ENCODE measurements around the gene SND1.
"Not testable (repeated sequence)": the region's sequence is repeated elsewhere in the genome, so short reads cannot be mapped to it uniquely, and the experiment has no call there.

Gene SND1

DNA sequence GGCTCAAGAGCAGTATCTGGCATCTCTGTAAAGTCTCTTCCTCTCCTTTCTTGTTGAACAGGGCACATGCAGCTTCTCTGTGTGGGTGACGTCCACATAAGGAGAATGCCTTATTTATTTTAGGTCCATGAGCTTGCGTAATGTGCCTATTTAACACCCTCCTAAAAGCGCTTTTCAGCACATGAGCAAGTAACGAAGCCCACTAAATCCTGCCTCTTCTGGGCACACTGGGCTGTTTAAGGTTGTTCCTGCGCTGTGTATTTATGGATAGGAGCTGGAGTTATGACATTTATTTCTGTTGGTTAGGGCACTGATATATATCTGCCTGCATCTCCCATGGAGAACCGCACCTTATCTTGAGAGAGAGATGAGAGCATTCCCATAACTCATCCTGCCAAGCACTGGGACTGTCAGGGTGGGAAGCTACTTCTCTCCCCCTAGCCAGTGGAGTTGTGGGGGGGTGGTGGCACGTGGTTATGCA lies 303.1 kb downstream of the SND1 start:
- Histone ChIP-seq H3K36me3 (ENCODE audit: control insufficient read depth in 1 of 2, insufficient read depth in 2 of 2, low read length in 2 of 2) (peaks cover 0 to 5% of the 10 kb centered on the region in 2 donors), H3K9ac (ENCODE audit: low read depth in 1 of 2, low read length in 2 of 2) (no peak overlapping the region), H3K27me3 (ENCODE audit: control insufficient read depth in 1 of 2, insufficient read depth in 2 of 2, low read length in 2 of 2) (no peaks in the 10 kb centered on the region), H3K4me1 (ENCODE audit: control insufficient read depth in 1 of 2, insufficient read depth in 2 of 2, low read length in 2 of 2) (no peaks in the 10 kb centered on the region), H3K4me3 (ENCODE audit: low read depth in 1 of 2, low read length in 2 of 2) (no peak overlapping the region), H3K27ac (ENCODE audit: low read depth, low read length) (no peak overlapping the region), H3K9me3 (ENCODE audit: control insufficient read depth in 1 of 2, low read length in 2 of 2) (no peaks in the 10 kb centered on the region)

- Histone ChIP-seq H3K9me3 (ENCODE audit: control insufficient read depth in 1 of 2, low read length in 2 of 2) (no peaks in the 10 kb centered on the region), H3K4me1 (ENCODE audit: control insufficient read depth in 1 of 2, insufficient read depth in 2 of 2, low read length in 2 of 2) (no peaks in the 10 kb centered on the region), H3K27me3 (ENCODE audit: control insufficient read depth in 1 of 2, insufficient read depth in 2 of 2, low read length in 2 of 2) (no peaks in the 10 kb centered on the region), H3K36me3 (ENCODE audit: control insufficient read depth in 1 of 2, insufficient read depth in 2 of 2, low read length in 2 of 2) (peaks cover 0 to 7% of the 10 kb centered on the region in 2 donors), H3K4me3 (ENCODE audit: low read depth in 1 of 2, low read length in 2 of 2) (no peak overlapping the region), H3K27ac (ENCODE audit: low read depth, low read length) (no peak overlapping the region), H3K9ac (ENCODE audit: low read depth in 1 of 2, low read length in 2 of 2) (no peak overlapping the region)
Observed at GRCh38 chr7:127957886-127958285, 305.9 kb downstream of the SND1 start.

DNA sequence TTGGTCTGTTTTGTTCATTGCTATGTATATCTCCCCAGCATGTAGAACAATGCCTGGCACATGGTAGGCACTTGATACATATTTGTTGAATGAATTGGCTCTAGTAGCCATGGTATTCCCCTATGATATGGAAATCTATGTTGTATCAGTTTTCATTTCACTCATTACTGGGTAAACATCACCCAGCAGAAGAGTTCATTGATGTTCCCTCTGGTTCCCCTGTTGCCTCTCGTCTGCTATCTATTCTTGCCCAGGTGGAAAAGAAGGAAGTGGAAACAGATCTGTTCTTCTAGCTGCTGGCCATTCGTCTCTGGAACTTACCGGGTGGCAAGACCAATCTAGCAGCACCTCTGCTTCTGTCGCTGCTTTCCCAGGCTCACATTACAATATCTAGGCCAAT lies 307.8 kb downstream of the SND1 start:
- Histone ChIP-seq H3K9ac (ENCODE audit: low read depth in 1 of 2, low read length in 2 of 2) (no peak overlapping the region), H3K4me1 (ENCODE audit: control insufficient read depth in 1 of 2, insufficient read depth in 2 of 2, low read length in 2 of 2) (no peaks in the 10 kb centered on the region), H3K27me3 (ENCODE audit: control insufficient read depth in 1 of 2, insufficient read depth in 2 of 2, low read length in 2 of 2) (no peaks in the 10 kb centered on the region), H3K9me3 (ENCODE audit: control insufficient read depth in 1 of 2, low read length in 2 of 2) (no peaks in the 10 kb centered on the region), H3K27ac (ENCODE audit: low read depth, low read length) (no peak overlapping the region), H3K4me3 (ENCODE audit: low read depth in 1 of 2, low read length in 2 of 2) (no peak overlapping the region), H3K36me3 (ENCODE audit: control insufficient read depth in 1 of 2, insufficient read depth in 2 of 2, low read length in 2 of 2) (peaks cover 0 to 7% of the 10 kb centered on the region in 2 donors)

DNA sequence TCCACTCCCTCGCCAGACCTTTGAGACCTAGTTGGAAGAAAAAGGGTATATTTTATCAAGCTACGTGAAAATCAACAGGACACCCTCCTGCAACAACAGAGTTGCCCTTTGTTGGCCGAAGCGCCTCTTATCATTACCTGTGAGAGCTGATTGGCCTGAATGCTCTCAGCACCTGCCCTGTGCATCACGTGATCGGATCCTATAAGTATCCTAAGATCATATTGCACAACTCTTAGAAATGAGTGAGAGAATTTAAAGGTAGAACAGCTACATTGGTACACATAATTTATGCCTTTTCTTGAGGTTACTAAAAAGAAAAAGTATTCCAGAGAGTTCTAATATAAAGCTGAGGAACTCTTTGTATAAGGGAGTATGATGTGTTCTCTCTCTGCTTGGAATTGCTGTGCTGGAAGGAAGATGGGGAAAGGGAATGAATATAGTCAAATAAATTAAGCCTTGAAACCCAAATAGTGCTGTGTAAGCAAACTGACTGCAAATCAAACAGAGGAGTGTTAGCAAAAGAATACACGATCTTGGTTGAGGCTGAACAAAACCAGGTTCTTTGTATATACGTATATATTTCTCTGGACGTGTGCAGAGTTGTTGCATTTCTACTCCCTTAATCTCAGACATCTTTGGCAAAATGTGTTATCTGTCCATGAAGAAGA lies 309.9 kb downstream of the SND1 start:
- H3K36me3 ChIP-seq (ENCODE audit: control insufficient read depth in 1 of 2, insufficient read depth in 2 of 2, low read length in 2 of 2) = peaks cover 0 to 7% of the 10 kb centered on the region in 2 donors
- H3K9ac ChIP-seq (ENCODE audit: low read depth in 1 of 2, low read length in 2 of 2) = no peak overlapping the region
- H3K27me3 ChIP-seq (ENCODE audit: control insufficient read depth in 1 of 2, insufficient read depth in 2 of 2, low read length in 2 of 2) = no peaks in the 10 kb centered on the region

GRCh38 chr7:127962589-127963361 lies 310.8 kb downstream of the SND1 start:
- Histone ChIP-seq H3K4me3 (ENCODE audit: low read depth in 1 of 2, low read length in 2 of 2) (no peak overlapping the region), H3K27ac (ENCODE audit: low read depth, low read length) (no peak overlapping the region), H3K4me1 (ENCODE audit: control insufficient read depth in 1 of 2, insufficient read depth in 2 of 2, low read length in 2 of 2) (no peaks in the 10 kb centered on the region), H3K27me3 (ENCODE audit: control insufficient read depth in 1 of 2, insufficient read depth in 2 of 2, low read length in 2 of 2) (no peaks in the 10 kb centered on the region), H3K36me3 (ENCODE audit: control insufficient read depth in 1 of 2, insufficient read depth in 2 of 2, low read length in 2 of 2) (peaks cover 0 to 11% of the 10 kb centered on the region in 2 donors), H3K9me3 (ENCODE audit: control insufficient read depth in 1 of 2, low read length in 2 of 2) (no peaks in the 10 kb centered on the region), H3K9ac (ENCODE audit: low read depth in 1 of 2, low read length in 2 of 2) (no peak overlapping the region)

More for the DNA sequence above, 309.9 kb downstream of the SND1 start:
- Histone ChIP-seq H3K4me3 (ENCODE audit: low read depth in 1 of 2, low read length in 2 of 2) (no peak overlapping the region), H3K9me3 (ENCODE audit: control insufficient read depth in 1 of 2, low read length in 2 of 2) (no peaks in the 10 kb centered on the region), H3K27ac (ENCODE audit: low read depth, low read length) (no peak overlapping the region), H3K4me1 (ENCODE audit: control insufficient read depth in 1 of 2, insufficient read depth in 2 of 2, low read length in 2 of 2) (no peaks in the 10 kb centered on the region)

- not testable (repeated sequence) for H3K9ac ChIP-seq (ENCODE audit: low read depth in 1 of 2, low read length in 2 of 2); H3K4me3 ChIP-seq (ENCODE audit: low read depth in 1 of 2, low read length in 2 of 2); H3K4me1 ChIP-seq (ENCODE audit: control insufficient read depth in 1 of 2, insufficient read depth in 2 of 2, low read length in 2 of 2); H3K27ac ChIP-seq (ENCODE audit: low read depth, low read length); H3K9me3 ChIP-seq (ENCODE audit: control insufficient read depth in 1 of 2, low read length in 2 of 2); H3K27me3 ChIP-seq (ENCODE audit: control insufficient read depth in 1 of 2, insufficient read depth in 2 of 2, low read length in 2 of 2)
- H3K36me3 ChIP-seq (ENCODE audit: control insufficient read depth in 1 of 2, insufficient read depth in 2 of 2, low read length in 2 of 2) = peaks cover 0 to 11% of the 10 kb centered on the region in 2 donors
Observed at GRCh38 chr7:127963850-127964249, 311.9 kb downstream of the SND1 start.

GRCh38 chr7:127967281-127967680 lies 315.3 kb downstream of the SND1 start:
- Histone ChIP-seq H3K27me3 (ENCODE audit: control insufficient read depth in 1 of 2, insufficient read depth in 2 of 2, low read length in 2 of 2) (no peaks in the 10 kb centered on the region), H3K36me3 (ENCODE audit: control insufficient read depth in 1 of 2, insufficient read depth in 2 of 2, low read length in 2 of 2) (peaks cover 0 to 4% of the 10 kb centered on the region in 2 donors), H3K4me1 (ENCODE audit: control insufficient read depth in 1 of 2, insufficient read depth in 2 of 2, low read length in 2 of 2) (no peaks in the 10 kb centered on the region), H3K27ac (ENCODE audit: low read depth, low read length) (no peak overlapping the region), H3K9ac (ENCODE audit: low read depth in 1 of 2, low read length in 2 of 2) (no peak overlapping the region), H3K4me3 (ENCODE audit: low read depth in 1 of 2, low read length in 2 of 2) (no peak overlapping the region), H3K9me3 (ENCODE audit: control insufficient read depth in 1 of 2, low read length in 2 of 2) (no peaks in the 10 kb centered on the region)

- no peaks in the 10 kb centered on the region for H3K27me3 ChIP-seq (ENCODE audit: control insufficient read depth in 1 of 2, insufficient read depth in 2 of 2, low read length in 2 of 2)
- H3K4me3 ChIP-seq (ENCODE audit: low read depth in 1 of 2, low read length in 2 of 2) = no peak overlapping the region
- no peaks in the 10 kb centered on the region for H3K4me1 ChIP-seq (ENCODE audit: control insufficient read depth in 1 of 2, insufficient read depth in 2 of 2, low read length in 2 of 2)
Observed at GRCh38 chr7:127968547-127968946, 316.6 kb downstream of the SND1 start.

DNA sequence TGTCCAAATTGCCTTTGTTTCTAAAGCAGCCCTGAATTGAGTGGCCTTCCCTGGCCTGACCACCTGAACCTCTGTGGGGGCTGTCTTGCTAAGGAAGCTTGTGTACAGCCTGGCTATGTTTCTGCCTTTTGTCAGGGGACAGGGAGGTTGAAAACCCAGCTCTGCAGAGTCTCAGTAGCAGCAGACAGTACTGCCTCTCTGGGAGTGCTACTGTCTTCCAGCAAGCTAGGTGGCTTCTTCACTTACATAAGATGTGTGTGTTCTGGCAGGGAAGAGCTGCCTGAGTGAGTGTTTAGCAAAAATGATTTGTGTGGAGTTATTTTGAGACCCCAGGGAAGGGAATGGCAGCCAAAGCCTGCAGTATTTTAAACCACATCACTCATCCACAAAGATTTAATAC lies 321.8 kb downstream of the SND1 start:
- no peaks in the 10 kb centered on the region for H3K27me3 ChIP-seq (ENCODE audit: control insufficient read depth in 1 of 2, insufficient read depth in 2 of 2, low read length in 2 of 2)
- peaks cover 0 to 15% of the 10 kb centered on the region in 2 donors for H3K36me3 ChIP-seq (ENCODE audit: control insufficient read depth in 1 of 2, insufficient read depth in 2 of 2, low read length in 2 of 2)
- H3K9ac ChIP-seq (ENCODE audit: low read depth in 1 of 2, low read length in 2 of 2) = no peak overlapping the region
- peaks cover under 1 to 2% of the 10 kb centered on the region in 2 donors for H3K9me3 ChIP-seq (ENCODE audit: control insufficient read depth in 1 of 2, low read length in 2 of 2)
- no peak overlapping the region for H3K27ac ChIP-seq (ENCODE audit: low read depth, low read length)
- H3K4me3 ChIP-seq (ENCODE audit: low read depth in 1 of 2, low read length in 2 of 2) = no peak overlapping the region
- H3K4me1 ChIP-seq (ENCODE audit: control insufficient read depth in 1 of 2, insufficient read depth in 2 of 2, low read length in 2 of 2) = peaks cover 10 to 11% of the 10 kb centered on the region in 2 donors

More at GRCh38 chr7:127968547-127968946, 316.6 kb downstream of the SND1 start:
- Histone ChIP-seq H3K27ac (ENCODE audit: low read depth, low read length) (no peak overlapping the region), H3K9me3 (ENCODE audit: control insufficient read depth in 1 of 2, low read length in 2 of 2) (no peaks in the 10 kb centered on the region), H3K9ac (ENCODE audit: low read depth in 1 of 2, low read length in 2 of 2) (no peak overlapping the region), H3K36me3 (ENCODE audit: control insufficient read depth in 1 of 2, insufficient read depth in 2 of 2, low read length in 2 of 2) (peaks cover 0 to 4% of the 10 kb centered on the region in 2 donors)

- H3K4me3 ChIP-seq (ENCODE audit: low read depth in 1 of 2, low read length in 2 of 2) = no peak overlapping the region
- peaks cover 0 to 20% of the 10 kb centered on the region in 2 donors for H3K36me3 ChIP-seq (ENCODE audit: control insufficient read depth in 1 of 2, insufficient read depth in 2 of 2, low read length in 2 of 2)
- H3K4me1 ChIP-seq (ENCODE audit: control insufficient read depth in 1 of 2, insufficient read depth in 2 of 2, low read length in 2 of 2) = peaks cover 10 to 11% of the 10 kb centered on the region in 2 donors
- H3K27me3 ChIP-seq (ENCODE audit: control insufficient read depth in 1 of 2, insufficient read depth in 2 of 2, low read length in 2 of 2) = no peaks in the 10 kb centered on the region
- peaks cover 6 to 8% of the 10 kb centered on the region in 2 donors for H3K9me3 ChIP-seq (ENCODE audit: control insufficient read depth in 1 of 2, low read length in 2 of 2)
- no peak overlapping the region for H3K9ac ChIP-seq (ENCODE audit: low read depth in 1 of 2, low read length in 2 of 2)
- no peak overlapping the region for H3K27ac ChIP-seq (ENCODE audit: low read depth, low read length)
Observed at GRCh38 chr7:127974446-127975035, 322.5 kb downstream of the SND1 start.

Data from duodenal mucosa (tissue), 2 donors.